K562 (cell line): ENCODE measurements around the gene ANKRD16. TPM values are rescaled to one million over a fixed set of nuclear protein-coding genes. Genes with fewer than 3 reads are reported as not detected.

Source experiments
- ATAC-seq: fragments of 200-7000 bp; cut with Tn5 transposase; 3 replicates; pipeline ENCODE4 v1.9.1; 2020; ENCODE audit warnings: moderate library complexity
- BruUV-seq: library from RNA; stranded (reverse); fragments of 400-500 nt; replicated peaks from 2 replicates; lab custom pipeline; 2021; lab: Mats Ljungman, UMichigan
- CTCF ChIA-PET: fragments of 300-600 bp; formaldehyde crosslinking; extraction: SDS; loops from one replicate; lab custom pipeline; 2021; ENCODE audit warnings: low intra/inter-chr PET ratio; lab: Yijun Ruan, JAX
- POLR2A ChIA-PET: fragments of 300-600, 350-650 bp; sonication (Branson Sonifier 250); formaldehyde crosslinking; extraction: SDS; loops from one replicate; lab custom pipeline; 2021; ENCODE audit warnings: antibody characterized with exemption, inconsistent platforms; lab: Yijun Ruan, JAX
- DNase-seq, 4 experiments: peaks; one replicate each; pipeline versions ENCODE4 v3.0.0 to v3.0.0-alpha.2; 2011 to 2018; ENCODE audit warnings: low spot score in 3 of 4, mixed read lengths in 3 of 4; ENCODE audit errors: extremely low read depth in 1 of 4
- FAIRE-seq: peaks from 2 replicates; lab custom pipeline; 2011; peaks lifted over from hg19 to GRCh38; lab: Jason Lieb, UNC
- H2AFZ ChIP-seq: 2 replicates; pipeline ENCODE4 v1.6.0; 2011; ENCODE audit warnings: low read depth, low read length, control low read depth, inconsistent platforms
- H3K27ac ChIP-seq: fragments of 200-600 bp; 3 replicates; pipeline ENCODE4 v1.8.0; 2011; ENCODE audit warnings: low read depth, mild to moderate bottlenecking, control low read depth, inconsistent platforms, low read length, moderate library complexity, mixed read lengths; ENCODE audit errors: extremely low read depth
- H3K27me3 ChIP-seq, 2 experiments: fragments of 300-600 bp in 1 of 2; 2 replicates in 1 of 2; 3 replicates in 1 of 2; pipeline versions ENCODE4 v1.6.0 to v1.8.0; 2011; ENCODE audit warnings: inconsistent platforms in 2 of 2, low read length in 2 of 2, mild to moderate bottlenecking in 1 of 2, mixed read lengths in 1 of 2, moderate library complexity in 1 of 2; ENCODE audit not compliant: control insufficient read depth in 2 of 2, insufficient read depth in 2 of 2
- H3K36me3 ChIP-seq: fragments of 300-600 bp; 3 replicates; pipeline ENCODE4 v1.8.0; 2011; ENCODE audit warnings: mild to moderate bottlenecking, low read length, inconsistent platforms; ENCODE audit not compliant: control insufficient read depth, insufficient read depth
- H3K4me1 ChIP-seq, 2 experiments: fragments of 200-600 bp in 1 of 2; replicated peaks in 1 of 2; 2 replicates in 1 of 2; 3 replicates in 1 of 2; pipeline versions ENCODE4 v1.5.1 to v1.8.0; 2011; ENCODE audit warnings: inconsistent platforms in 2 of 2, low read length in 2 of 2, mild to moderate bottlenecking in 1 of 2, mixed read lengths in 1 of 2, moderate library complexity in 1 of 2; ENCODE audit not compliant: control insufficient read depth in 2 of 2, insufficient read depth in 2 of 2
- H3K4me2 ChIP-seq: 2 replicates; pipeline ENCODE4 v1.6.1; 2011; ENCODE audit warnings: low read length, control low read depth, inconsistent platforms, mixed read lengths; ENCODE audit not compliant: insufficient read depth
- H3K4me3 ChIP-seq: fragments of 200-600 bp; sonication (generic), shearing (Covaris generic); 2 replicates; pipeline ENCODE4 v1.5.1; 2016; ENCODE audit warnings: control low read depth, inconsistent platforms
- H3K79me2 ChIP-seq: fragments of 200-600 bp; 3 replicates; pipeline ENCODE4 v1.8.0; 2011; ENCODE audit warnings: low read length, inconsistent platforms; ENCODE audit not compliant: control insufficient read depth, insufficient read depth
- H3K9ac ChIP-seq, 2 experiments: 2 replicates each; pipeline versions ENCODE4 v1.6.0 to v1.6.1; 2011; ENCODE audit warnings: low read depth in 2 of 2, low read length in 2 of 2, control low read depth in 1 of 2, inconsistent platforms in 1 of 2, mild to moderate bottlenecking in 1 of 2, mixed read lengths in 1 of 2; ENCODE audit not compliant: insufficient read depth in 1 of 2
- H3K9me1 ChIP-seq: one replicate; pipeline ENCODE4 v1.6.0; 2011; ENCODE audit warnings: inconsistent platforms, mild to moderate bottlenecking, low read length, moderate library complexity; ENCODE audit not compliant: control insufficient read depth, insufficient read depth
- H3K9me3 ChIP-seq: replicated peaks from 2 replicates; pipeline ENCODE4 v1.5.1; 2011; ENCODE audit warnings: low read depth, low read length, inconsistent platforms; ENCODE audit not compliant: control insufficient read depth, insufficient read depth
- H4K20me1 ChIP-seq: replicated peaks from 2 replicates; pipeline ENCODE4 v1.6.1; 2011; ENCODE audit warnings: low read length, inconsistent platforms, mixed read lengths; ENCODE audit not compliant: control insufficient read depth, insufficient read depth
- BMI1 ChIP-seq: fragments of 150-350 bp; IDR thresholded peaks from 2 replicates; pipeline ENCODE4 v1.6.1; 2014; ENCODE audit warnings: low read length
- CREB1 ChIP-seq, 2 experiments: sonication (generic) in 1 of 2; formaldehyde crosslinking in 1 of 2; IDR thresholded peaks; 2 replicates each; pipeline versions ENCODE4 v1.6.1 to v1.8.0; 2012 to 2022; ENCODE audit warnings: inconsistent platforms in 1 of 2, mild to moderate bottlenecking in 1 of 2, missing genetic modification reagents in 1 of 2, moderate library complexity in 1 of 2
- FIP1L1 ChIP-seq: fragments of 200-400 bp; formaldehyde crosslinking; IDR thresholded peaks from 2 replicates; pipeline ENCODE4 v1.6.1; 2018; ENCODE audit warnings: mild to moderate bottlenecking, low read depth, low read length; ENCODE audit not compliant: poor library complexity, severe bottlenecking
- FOXA3 ChIP-seq, 2 experiments: fragments of 450-650 bp in 1 of 2; sonication (generic) in 1 of 2; formaldehyde crosslinking; IDR thresholded peaks in 1 of 2; conservative IDR thresholded peaks in 1 of 2; 2 replicates each; pipeline versions ENCODE4 v1.4.0 to v1.8.0; 2020 to 2022; ENCODE audit warnings: mild to moderate bottlenecking in 2 of 2, missing genetic modification reagents in 1 of 2
- FOXP1 ChIP-seq: sonication (generic); formaldehyde crosslinking; IDR thresholded peaks from 2 replicates; pipeline ENCODE4 v1.8.0; 2022; ENCODE audit warnings: mild to moderate bottlenecking, missing genetic modification reagents
- GABPA ChIP-seq: fragments of 200-800 bp; sonication (Bioruptor generic); conservative IDR thresholded peaks from 2 replicates; pipeline ENCODE4 v1.6.1; 2016; ENCODE audit warnings: low read depth, missing genetic modification characterization, missing compliant biosample characterization
- GATAD2A ChIP-seq: fragments of 450-650 bp; IDR thresholded peaks from 2 replicates; pipeline ENCODE4 v1.6.1; 2017
- SAFB ChIP-seq: fragments of 200-400 bp; formaldehyde crosslinking; IDR thresholded peaks from 2 replicates; pipeline ENCODE4 v1.6.1; 2017; ENCODE audit warnings: low read depth, low read length, borderline replicate concordance
- TEAD4 ChIP-seq, 2 experiments: sonication (generic) in 1 of 2; formaldehyde crosslinking in 1 of 2; IDR thresholded peaks; 2 replicates each; pipeline versions ENCODE4 v1.6.1 to v1.8.0; 2012 to 2022; ENCODE audit warnings: borderline replicate concordance in 1 of 2, inconsistent platforms in 1 of 2, low read length in 1 of 2, mild to moderate bottlenecking in 1 of 2, missing genetic modification reagents in 1 of 2
- XRCC3 ChIP-seq: fragments of 450-650 bp; IDR thresholded peaks from 2 replicates; pipeline ENCODE4 v1.6.1; 2017; ENCODE audit warnings: mild to moderate bottlenecking, moderate library complexity
- ZKSCAN8 ChIP-seq: fragments of 200-800 bp; sonication (Bioruptor generic); IDR thresholded peaks from 2 replicates; pipeline ENCODE4 v1.6.1; 2016; ENCODE audit warnings: missing genetic modification characterization, missing compliant biosample characterization
- ZNF133 ChIP-seq: fragments of 250-450 bp; sonication (Bioruptor Pico); IDR thresholded peaks from 2 replicates; pipeline ENCODE4 v1.4.0; 2020; ENCODE audit warnings: mild to moderate bottlenecking
- ZNF311 ChIP-seq: fragments of 250-450 bp; sonication (Bioruptor Pico); IDR thresholded peaks from 2 replicates; pipeline ENCODE4 v1.4.0; 2020; ENCODE audit warnings: mild to moderate bottlenecking, moderate library complexity
- ZNF699 ChIP-seq: fragments of 250-450 bp; sonication (Bioruptor Pico); IDR thresholded peaks from 2 replicates; pipeline ENCODE4 v1.8.0; 2021; ENCODE audit warnings: mild to moderate bottlenecking, moderate library complexity; ENCODE audit not compliant: insufficient replicate concordance
- ZNF79 ChIP-seq: fragments of 250-450 bp; sonication (Bioruptor Pico); IDR thresholded peaks from 2 replicates; pipeline ENCODE4 v1.4.0; 2020; ENCODE audit warnings: low read depth, mild to moderate bottlenecking, moderate library complexity
- WGBS: fragments of 100-300 bp; shearing (Covaris generic); methylation state at CpG from one replicate; pipeline ENCODE4 v1.1.6; 2016; ENCODE audit warnings: low coverage, mixed read lengths; ENCODE audit not compliant: insufficient coverage; ENCODE audit errors: missing lambda C conversion rate; 5-methylcytosine and 5-hydroxymethylcytosine counted together
- in situ Hi-C: fragments of 300-500 bp; cut with MboI; formaldehyde crosslinking; loops from 4 replicates; pipeline ENCODE4 v1.15.0; 2018; ENCODE audit warnings: inconsistent platforms, mixed read lengths
- intact Hi-C: fragments of 100-400 bp; cut with micrococcal nuclease; formaldehyde crosslinking; loops from 2 replicates; pipeline ENCODE4 v1.14.2; 2022
- polyA plus RNA-seq, 8 experiments: library from polyadenylated mRNA; depleted of rRNA in 4 of 8; stranded (reverse) in 5 of 8; unstranded in 3 of 8; fragments of >200 nt; fragmentation: Nextera tagmentation in 2 of 8; fragmentation: Illumina TruSeq in 1 of 8; extraction: Ambion mirVana in 2 of 8; extraction: Trizol in 1 of 8; gene quantifications; 2 replicates each; pipeline versions ENCODE4 v1.2.1 to v1.2.3, GENCODE V29; 2011 to 2014; ENCODE audit warnings: inconsistent platforms in 1 of 8, missing spikeins in 1 of 8
- total RNA-seq, 7 experiments: library from RNA; depleted of rRNA in 6 of 7; stranded (reverse); fragments of >200 nt in 6 of 7; fragmentation: Illumina TruSeq in 2 of 7; extraction: Trizol in 2 of 7; gene quantifications; 2 replicates each; pipeline versions ENCODE4 v1.2.1 to v1.2.3, GENCODE V29; 2011 to 2021; ENCODE audit warnings: low replicate concordance in 1 of 7
- TF ChIP-seq, protein P1 (sequence below): fragments of 250-450 bp; sonication (Bioruptor Pico); IDR thresholded peaks from 2 replicates; pipeline ENCODE4 v1.8.0; 2022; ENCODE audit warnings: moderate library complexity, mild to moderate bottlenecking, inconsistent platforms
- TF ChIP-seq, protein P2 (sequence below): fragments of 450-650 bp; formaldehyde crosslinking; IDR thresholded peaks from 2 replicates; pipeline ENCODE4 v1.4.0; 2020; ENCODE audit warnings: mild to moderate bottlenecking

ANKRD16 gene
- total and polyA plus RNA-seq, 9 of the 15 experiments (the other 6 are each of a cell fraction or from before 2014, with no cell fraction given) = 1.5 to 16.0 (median 9.5) TPM

DNA sequence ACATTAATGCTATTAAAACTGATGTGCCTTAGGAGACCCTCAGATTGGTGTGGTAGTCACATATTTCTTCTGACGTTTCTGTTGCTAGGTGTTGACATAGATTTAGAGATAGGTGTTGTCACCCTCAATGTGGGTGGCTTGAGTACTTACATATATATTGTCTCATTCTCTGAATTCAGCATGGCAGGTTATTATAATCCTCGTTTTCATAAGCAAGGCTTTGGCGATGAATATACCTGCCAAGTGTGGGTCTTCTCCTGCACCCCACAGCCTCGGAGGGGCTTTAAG, 7.3 kb upstream of the ANKRD16 start (continued):
- TF ChIP-seq ZNF699 (CRISPR knock-in tag) (no peak), BMI1 (no peak)

DNA sequence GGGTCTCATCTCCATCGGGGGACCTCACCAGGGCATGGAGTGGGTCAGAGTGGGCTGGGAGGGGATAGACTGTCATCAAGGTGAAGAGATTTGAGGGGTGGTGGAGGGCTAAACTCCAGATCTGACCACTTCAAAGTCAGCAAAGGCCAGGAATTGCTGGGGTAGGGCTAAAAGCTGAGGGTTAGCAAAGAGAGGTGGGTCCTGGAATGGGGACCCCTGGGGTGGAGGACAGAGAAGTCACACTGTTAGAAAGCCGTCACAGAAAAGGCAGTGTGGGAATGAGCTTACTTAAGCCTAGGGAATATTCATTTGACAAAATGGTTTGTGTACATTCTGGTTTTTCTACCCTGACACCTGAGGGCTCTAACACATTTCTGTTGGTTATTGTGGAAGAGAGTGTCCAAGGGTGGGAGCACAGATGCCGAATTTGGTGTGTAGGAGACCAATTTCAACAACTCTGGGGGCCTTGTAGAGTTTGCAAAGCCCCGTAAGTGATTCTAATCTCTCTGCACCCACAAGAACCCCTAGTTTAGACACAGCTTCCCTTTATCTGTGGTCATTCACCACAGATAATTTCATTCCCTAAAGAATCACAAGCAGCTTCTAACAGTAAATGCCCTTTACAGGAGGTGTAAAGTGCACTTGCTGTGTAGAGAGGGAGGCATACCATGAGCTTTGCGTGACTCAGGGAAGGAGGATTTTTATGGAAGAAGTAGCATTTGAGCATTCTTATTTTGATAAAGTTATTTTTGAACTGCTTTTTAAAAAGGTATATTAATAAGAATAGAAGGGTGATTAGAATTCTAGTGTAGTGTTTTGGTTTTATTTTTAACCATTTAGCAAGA, 6.7 kb upstream of the ANKRD16 start:
- Histone ChIP-seq H3K4me1 (peaks cover 47 to 69% of the 10 kb centered on the region in 2 experiments), H4K20me1 (peaks cover 15% of the 10 kb centered on the region; the same call in 1 of the 2 replicates), H3K9me1 (peaks cover 3% of the 10 kb centered on the region), H3K9me3 (peaks cover 3% of the 10 kb centered on the region; the same call in 1 of the 2 replicates), H3K9ac (peak overlapping the region; percentile 22 to 77; a peak in 3 of 4 replicates), H3K79me2 (peaks cover 95% of the 10 kb centered on the region), H3K27ac (peak overlapping the region; percentile 82), H2AFZ (no peak overlapping the region), H3K36me3 (peaks cover 75% of the 10 kb centered on the region), H3K27me3 (no peaks in the 10 kb centered on the region), H3K4me3 (no peak overlapping the region), H3K4me2 (peak overlapping the region; percentile 70)
- CTCF ChIA-PET = no interaction called here
- DNase-seq (peak in 2 of 4 experiments; percentile 26 to 32), ATAC-seq (peak; percentile 14), FAIRE-seq (no peak)
- no TSS peak for BruUV-seq
- intact Hi-C loops = no loop called here
- in situ Hi-C loops = no loop called here
- 5% methylated on average over 5 of the region's 5 CpGs for WGBS
- POLR2A ChIA-PET = interaction anchor here (1.3 to 1.6 kb wide), 2 partner anchors 11 to 226 kb away, joined by 4 to 7 read pairs; no protein-coding TSS in a partner anchor
- TF ChIP-seq ZNF311 (CRISPR knock-in tag) (no peak), CREB1 (IDR thresholded peaks at IDR 0.05) (no peak), CREB1 (CRISPR knock-in tag; IDR thresholded peaks at IDR 0.05) (no peak), FOXP1 (no peak), ZKSCAN8 (CRISPR knock-in tag) (no peak), GATAD2A (no peak), ZNF133 (CRISPR knock-in tag) (no peak), GABPA (tag) (no peak), XRCC3 (no peak), TEAD4 (IDR thresholded peaks at IDR 0.05; ENCODE audit: low read length) (no peak; the same call in 1 of the 2 replicates), TEAD4 (CRISPR knock-in tag; IDR thresholded peaks at IDR 0.05; ENCODE audit: borderline replicate concordance) (no peak), ZNF79 (CRISPR knock-in tag) (no peak), SAFB (no peak), FOXA3 (CRISPR knock-in tag; conservative IDR thresholded peaks at IDR 0.05 in 1 of 2, IDR thresholded peaks at IDR 0.05 in 1 of 2) (no peak), FIP1L1 (no peak)
- TF ChIP-seq, protein P1, sequence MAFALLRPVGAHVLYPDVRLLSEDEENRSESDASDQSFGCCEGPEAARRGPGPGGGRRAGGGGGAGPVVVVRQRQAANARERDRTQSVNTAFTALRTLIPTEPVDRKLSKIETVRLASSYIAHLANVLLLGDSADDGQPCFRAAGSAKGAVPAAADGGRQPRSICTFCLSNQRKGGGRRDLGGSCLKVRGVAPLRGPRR (CRISPR knock-in tag) = no peak
- TF ChIP-seq, protein P2, sequence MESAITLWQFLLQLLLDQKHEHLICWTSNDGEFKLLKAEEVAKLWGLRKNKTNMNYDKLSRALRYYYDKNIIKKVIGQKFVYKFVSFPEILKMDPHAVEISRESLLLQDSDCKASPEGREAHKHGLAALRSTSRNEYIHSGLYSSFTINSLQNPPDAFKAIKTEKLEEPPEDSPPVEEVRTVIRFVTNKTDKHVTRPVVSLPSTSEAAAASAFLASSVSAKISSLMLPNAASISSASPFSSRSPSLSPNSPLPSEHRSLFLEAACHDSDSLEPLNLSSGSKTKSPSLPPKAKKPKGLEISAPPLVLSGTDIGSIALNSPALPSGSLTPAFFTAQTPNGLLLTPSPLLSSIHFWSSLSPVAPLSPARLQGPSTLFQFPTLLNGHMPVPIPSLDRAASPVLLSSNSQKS = no peak
